ENCODE results near the gene ART4.

DNA sequence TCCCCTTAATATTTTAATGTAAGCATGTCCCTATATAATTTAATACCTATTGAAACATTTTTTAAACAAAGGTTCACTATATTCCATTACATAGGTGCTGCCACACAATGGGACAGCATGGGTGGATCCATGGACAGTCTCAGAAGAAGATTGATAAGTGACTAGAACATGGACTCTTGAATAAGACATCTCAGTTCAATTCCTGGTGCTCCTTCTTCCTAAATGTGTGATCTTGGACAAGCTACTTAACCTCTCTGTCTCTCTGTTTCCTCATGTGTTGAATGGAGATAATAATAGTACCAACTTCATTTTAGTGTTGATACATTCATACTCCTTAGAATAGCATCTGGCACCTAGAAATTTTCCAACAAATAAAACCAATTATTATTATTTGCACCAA lies 1.1 kb upstream of the ART4 start:
- TF ChIP-seq, protein P1, sequence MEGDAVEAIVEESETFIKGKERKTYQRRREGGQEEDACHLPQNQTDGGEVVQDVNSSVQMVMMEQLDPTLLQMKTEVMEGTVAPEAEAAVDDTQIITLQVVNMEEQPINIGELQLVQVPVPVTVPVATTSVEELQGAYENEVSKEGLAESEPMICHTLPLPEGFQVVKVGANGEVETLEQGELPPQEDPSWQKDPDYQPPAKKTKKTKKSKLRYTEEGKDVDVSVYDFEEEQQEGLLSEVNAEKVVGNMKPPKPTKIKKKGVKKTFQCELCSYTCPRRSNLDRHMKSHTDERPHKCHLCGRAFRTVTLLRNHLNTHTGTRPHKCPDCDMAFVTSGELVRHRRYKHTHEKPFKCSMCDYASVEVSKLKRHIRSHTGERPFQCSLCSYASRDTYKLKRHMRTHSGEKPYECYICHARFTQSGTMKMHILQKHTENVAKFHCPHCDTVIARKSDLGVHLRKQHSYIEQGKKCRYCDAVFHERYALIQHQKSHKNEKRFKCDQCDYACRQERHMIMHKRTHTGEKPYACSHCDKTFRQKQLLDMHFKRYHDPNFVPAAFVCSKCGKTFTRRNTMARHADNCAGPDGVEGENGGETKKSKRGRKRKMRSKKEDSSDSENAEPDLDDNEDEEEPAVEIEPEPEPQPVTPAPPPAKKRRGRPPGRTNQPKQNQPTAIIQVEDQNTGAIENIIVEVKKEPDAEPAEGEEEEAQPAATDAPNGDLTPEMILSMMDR (IDR thresholded peaks at IDR 0.05; ENCODE audit: insufficient read depth, low read depth, low read length) = no peak
- TF ChIP-seq EZH2 (IDR thresholded peaks at IDR 0.05; ENCODE audit: insufficient read depth, low read length) = no peak

All from astrocyte (in vitro differentiated cells and primary cell).